NCI-H1930 (cell line): ENCODE data around the gene FGF1.
"Not testable (repeated sequence)": the region's sequence is repeated elsewhere in the genome, so short reads cannot be mapped to it uniquely, and the experiment has no call there.

Experiments
- DNase-seq, 2 experiments: peaks; one replicate each; lab custom pipeline; 2025; lab: John Stamatoyannopoulos, UW

FGF1 gene

GRCh38 chr5:142668336-142668735, 17.6 kb downstream of the FGF1 start:
- no peak for DNase-seq

- DNase-seq: no peak
These were observed 18.1 kb downstream of the FGF1 start for GRCh38 chr5:142667831-142668230.

- DNase-seq: no peak
These were observed 21.3 kb downstream of the FGF1 start for GRCh38 chr5:142664636-142665035.

DNA sequence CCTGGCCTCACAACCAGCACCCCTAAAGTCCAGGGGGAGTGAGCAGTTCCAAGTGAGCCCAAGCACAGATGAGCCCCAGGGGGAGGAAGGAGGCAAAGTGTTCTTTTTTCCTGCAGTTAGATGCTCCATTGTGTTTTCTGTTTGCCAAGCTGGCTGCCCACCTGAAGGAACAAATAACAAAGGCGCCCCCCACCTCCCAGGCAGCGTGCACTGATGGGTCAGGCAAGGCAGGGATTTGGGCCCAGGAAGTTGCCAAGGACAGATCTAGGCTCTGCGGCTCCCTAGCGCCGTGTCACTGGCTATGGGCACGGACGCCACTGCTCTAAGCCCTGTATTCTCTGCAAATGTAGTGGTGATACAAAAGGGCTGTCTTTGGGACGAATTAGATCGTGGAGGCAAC, 21.8 kb downstream of the FGF1 start:
- DNase-seq: no peak

DNA sequence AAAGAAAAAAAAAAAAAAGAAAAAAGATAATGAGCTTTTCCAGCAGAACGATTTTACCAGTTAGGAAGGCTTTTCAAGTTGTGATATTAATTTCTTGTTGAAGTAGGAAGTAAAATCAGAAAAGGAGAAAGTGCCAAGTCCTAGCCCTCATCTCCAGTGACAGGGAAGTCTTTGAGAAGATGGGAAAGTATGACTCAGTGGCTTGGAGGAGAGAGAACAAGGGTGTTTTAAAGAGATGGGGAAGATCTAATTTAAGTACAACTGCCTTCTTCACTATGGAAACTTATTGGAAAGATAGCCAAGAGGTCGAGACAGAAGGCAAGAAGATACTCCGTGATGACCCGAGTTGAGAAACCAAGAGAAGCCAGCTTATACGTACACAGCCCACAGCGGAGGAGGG, 22.6 kb downstream of the FGF1 start:
- no peak for DNase-seq

- DNase-seq: no peak
These were observed 23.9 kb downstream of the FGF1 start for GRCh38 chr5:142661957-142662356.

GRCh38 chr5:142661143-142661542, 24.7 kb downstream of the FGF1 start:
- no peak for DNase-seq

- no peak for DNase-seq
These were observed 25.2 kb downstream of the FGF1 start for GRCh38 chr5:142660731-142661130.

DNA sequence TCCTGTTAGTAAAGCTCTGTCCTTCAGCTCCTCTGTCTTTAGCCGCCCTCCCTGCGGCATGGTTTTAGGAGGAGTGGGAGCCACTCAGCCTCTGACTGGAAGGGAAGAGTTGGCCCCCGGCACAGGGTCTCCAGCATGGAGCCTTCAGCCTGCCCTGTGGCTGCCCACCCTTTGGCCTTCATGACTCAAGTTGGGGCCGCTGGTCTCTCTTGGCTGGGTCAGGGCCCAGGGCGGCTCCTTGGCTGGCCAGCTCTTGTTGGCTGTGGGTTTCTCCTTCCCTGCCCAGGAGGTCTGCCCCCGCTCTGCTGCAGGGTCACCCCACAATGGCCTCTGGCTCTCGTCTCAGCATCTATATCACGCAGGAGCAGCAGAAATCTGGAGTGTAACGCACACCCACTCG, 25.7 kb downstream of the FGF1 start:
- DNase-seq: no peak

DNA sequence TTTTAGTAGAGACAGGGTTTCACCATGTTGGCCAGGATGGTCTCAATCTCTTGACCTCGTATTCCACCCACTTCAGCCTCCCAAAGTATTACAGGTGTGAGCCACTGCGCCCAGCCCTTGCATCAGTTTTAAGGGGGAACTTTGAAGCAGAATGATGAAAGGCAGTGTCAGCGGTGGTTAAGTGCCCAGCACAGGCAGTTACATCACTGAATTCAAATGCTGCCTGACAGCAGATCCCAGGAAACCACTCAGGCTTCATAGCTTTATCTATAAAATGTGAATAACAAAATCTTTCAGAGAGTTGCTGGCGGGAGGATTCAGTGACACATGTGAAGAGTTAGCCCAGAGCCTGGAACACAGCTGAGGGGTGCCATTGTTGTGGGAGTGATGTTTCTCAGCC, 26.5 kb downstream of the FGF1 start:
- DNase-seq: no peak

DNA sequence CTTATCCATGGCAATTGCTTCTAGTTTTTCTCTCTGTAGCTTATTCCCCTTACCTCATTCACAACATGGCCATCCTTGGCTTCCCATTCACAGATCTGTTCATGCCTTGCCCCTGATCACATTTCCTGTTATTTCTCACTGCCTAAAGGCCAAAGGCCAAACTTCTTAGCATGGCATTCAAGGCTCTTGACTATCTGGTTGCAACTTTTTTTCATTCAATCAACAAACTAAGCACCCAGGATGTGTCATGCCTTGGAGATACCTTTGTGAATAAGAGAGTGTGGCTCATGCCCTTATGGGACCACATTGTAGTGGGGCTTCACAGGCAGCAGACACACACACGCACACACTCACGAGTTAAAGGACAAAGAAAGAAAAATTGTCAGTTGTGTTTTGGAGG, 27.6 kb downstream of the FGF1 start:
- DNase-seq: no peak

GRCh38 chr5:142657446-142657845, 28.4 kb downstream of the FGF1 start:
- DNase-seq: no peak

- DNase-seq: peak; percentile 16 to 32
These were observed 30.3 kb downstream of the FGF1 start for GRCh38 chr5:142655339-142656267.

DNA sequence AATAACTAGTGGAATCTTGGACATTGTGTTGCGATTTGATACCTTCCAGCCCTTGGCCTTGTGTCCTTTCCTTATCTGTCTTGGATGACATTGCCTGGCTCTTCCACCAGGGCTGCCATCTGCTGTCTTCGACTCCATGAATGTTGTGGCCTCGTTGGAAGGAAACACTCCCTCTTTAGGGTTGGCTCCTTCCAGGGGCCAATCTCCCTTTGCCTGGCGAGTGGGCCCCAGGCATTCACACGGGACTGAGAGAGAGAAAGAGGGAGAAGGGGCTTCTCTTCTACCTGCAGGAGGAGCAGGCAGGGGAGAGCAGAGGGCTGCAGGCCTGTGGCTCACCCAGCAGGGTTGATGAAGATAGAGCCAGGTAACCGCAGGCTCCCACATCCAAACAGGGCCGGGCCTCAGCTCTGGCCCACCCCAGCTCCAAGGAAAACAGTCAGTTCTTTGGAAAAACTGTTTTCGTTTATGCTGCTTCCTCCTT, 31.3 kb downstream of the FGF1 start:
- no peak for DNase-seq

- no peak for DNase-seq
These were observed 32.6 kb downstream of the FGF1 start for GRCh38 chr5:142653321-142653720.

GRCh38 chr5:142652563-142652962, 33.3 kb downstream of the FGF1 start:
- no peak for DNase-seq

DNA sequence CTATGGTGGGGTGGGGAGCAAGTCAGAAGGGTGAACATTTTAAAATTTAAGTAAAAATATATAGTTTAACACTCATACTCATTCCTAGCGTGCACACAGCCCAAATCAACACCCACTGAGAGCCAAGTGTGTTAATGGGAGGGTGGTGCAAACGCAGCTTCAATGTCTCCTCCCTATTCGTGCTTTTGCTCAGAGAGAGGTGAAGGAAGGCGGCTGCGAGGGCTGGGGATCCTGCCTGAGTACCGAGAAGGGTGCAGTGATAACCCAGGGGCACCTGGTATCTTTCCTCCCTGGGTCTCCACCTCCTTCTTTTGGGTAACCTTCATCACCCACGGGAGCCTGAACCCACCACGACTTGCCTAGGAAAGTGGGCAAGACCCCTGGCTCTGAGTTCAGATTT, 35.0 kb downstream of the FGF1 start:
- no peak for DNase-seq

DNA sequence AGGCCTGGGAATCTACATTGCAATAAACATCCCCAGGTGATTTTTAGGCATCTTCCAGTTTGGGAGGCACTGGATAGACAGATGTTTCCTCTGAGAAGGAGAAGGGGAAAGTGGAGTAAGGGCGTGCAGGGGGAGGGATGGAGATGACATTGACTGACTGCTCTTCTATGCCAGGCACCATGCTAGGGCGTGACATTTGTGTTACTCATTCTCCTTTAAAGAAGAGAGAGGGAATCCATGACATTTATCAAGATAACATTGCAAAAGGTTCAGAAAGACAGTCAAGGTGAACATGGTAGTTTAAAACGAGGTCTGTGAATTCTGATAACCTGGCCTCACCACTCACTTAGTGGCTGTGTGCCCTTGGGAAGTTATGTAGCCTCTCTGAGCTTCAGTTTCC, 35.8 kb downstream of the FGF1 start:
- DNase-seq: no peak

DNA sequence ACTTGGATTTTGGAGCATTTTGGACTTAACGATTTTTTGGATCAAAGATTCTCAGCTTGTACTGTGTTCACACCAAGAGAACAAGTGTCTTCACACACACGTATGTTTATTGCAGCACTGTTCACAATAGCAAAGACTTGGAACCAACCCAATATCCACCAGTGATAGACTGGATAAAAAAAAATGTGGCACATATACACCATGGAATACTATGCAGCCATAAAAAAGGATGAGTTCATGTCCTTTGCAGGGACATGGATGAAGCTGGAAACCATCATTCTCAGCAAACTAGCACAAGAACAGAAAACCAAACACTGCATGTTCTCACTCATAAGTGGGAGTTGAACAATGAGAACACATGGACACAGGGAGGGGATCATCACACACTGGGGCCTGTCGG, 37.8 kb downstream of the FGF1 start:
- DNase-seq: not testable (repeated sequence)

DNA sequence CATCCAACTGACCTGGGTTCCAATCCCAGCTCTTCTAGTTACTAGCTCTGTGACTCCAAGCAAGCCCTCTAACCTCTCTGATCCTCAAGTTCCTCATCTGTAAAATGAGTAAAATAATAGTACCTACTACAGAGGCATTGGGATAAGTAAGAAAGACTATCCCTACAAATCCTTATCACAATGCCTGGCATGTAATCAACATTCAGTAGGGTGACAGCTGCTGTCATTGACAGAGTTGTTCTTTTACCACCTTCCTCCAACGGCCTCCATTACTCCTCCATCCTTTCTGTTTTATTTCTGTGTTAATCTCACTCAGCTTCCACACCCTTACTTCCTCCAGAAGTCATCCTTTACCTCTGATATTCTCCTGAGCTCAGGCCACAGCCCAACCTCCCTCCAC, 40.4 kb downstream of the FGF1 start:
- DNase-seq: no peak

- DNase-seq: no peak
These were observed 41.1 kb downstream of the FGF1 start for GRCh38 chr5:142644640-142645361.

DNA sequence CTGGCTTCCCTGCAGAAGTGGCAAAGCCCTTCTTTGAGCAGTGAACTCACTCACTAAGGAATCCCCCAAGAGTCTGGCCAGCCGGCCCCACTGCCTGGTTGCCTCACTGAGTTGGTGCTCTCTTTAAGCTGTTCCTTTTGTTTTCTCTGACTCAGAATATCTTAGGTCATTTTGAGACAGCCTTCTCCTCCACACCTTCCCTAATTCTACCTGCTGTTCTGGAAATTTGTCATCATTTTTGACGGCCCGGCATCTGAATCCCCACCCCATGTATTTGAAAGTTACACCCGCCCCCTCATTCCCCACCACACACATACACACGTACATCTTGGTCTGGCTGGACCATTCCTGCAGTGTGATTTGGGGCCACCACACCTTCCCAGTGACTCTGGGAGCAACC, 41.8 kb downstream of the FGF1 start:
- DNase-seq: no peak

- DNase-seq: no peak
These were observed 42.3 kb downstream of the FGF1 start for GRCh38 chr5:142643634-142644033.
